GM10847 (cell line): Measurements from ENCODE around the gene ABHD16B.

ENCODE experiments used
- POLR2A ChIP-seq: IDR thresholded peaks from 2 replicates; pipeline ENCODE4 v1.6.1; 2011; ENCODE audit not compliant: insufficient read length; ENCODE audit errors: extremely low read depth

Gene ABHD16B

GRCh38 chr20:63846888-63847236 lies 14.4 kb upstream of the ABHD16B start:
- no peak for TF ChIP-seq POLR2A

GRCh38 chr20:63847237-63848002 lies 13.9 kb upstream of the ABHD16B start:
- no peak for TF ChIP-seq POLR2A

GRCh38 chr20:63848003-63848911 lies 13.0 kb upstream of the ABHD16B start:
- TF ChIP-seq POLR2A = no peak

- no peak for TF ChIP-seq POLR2A
Observed at GRCh38 chr20:63850689-63851547, 10.4 kb upstream of the ABHD16B start.

GRCh38 chr20:63854069-63854765 lies 7.1 kb upstream of the ABHD16B start:
- TF ChIP-seq POLR2A = no peak

- TF ChIP-seq POLR2A = no peak
Observed at GRCh38 chr20:63854766-63855362, 6.4 kb upstream of the ABHD16B start.

GRCh38 chr20:63855363-63856097 lies 5.8 kb upstream of the ABHD16B start:
- no peak for TF ChIP-seq POLR2A

- TF ChIP-seq POLR2A = no peak
Observed at GRCh38 chr20:63856098-63856511, 5.2 kb upstream of the ABHD16B start.

- no peak for TF ChIP-seq POLR2A
Observed at GRCh38 chr20:63857764-63858392, 3.4 kb upstream of the ABHD16B start.

GRCh38 chr20:63858393-63859165 lies 2.7 kb upstream of the ABHD16B start:
- TF ChIP-seq POLR2A = no peak

- no peak for TF ChIP-seq POLR2A
Observed at GRCh38 chr20:63859166-63859699, 2.1 kb upstream of the ABHD16B start.

- no peak for TF ChIP-seq POLR2A
Observed at GRCh38 chr20:63860325-63861051, 810 bp upstream of the ABHD16B start.
